Neuron (in vitro differentiated cells): Measurements from ENCODE around the gene USP43.

ENCODE experiments used
- H2AFZ ChIP-seq: one replicate; pipeline ENCODE4 v1.6.1; 2013; ENCODE audit warnings: low read depth, mild to moderate bottlenecking, inconsistent platforms, low read length, moderate library complexity
- H3K27me3 ChIP-seq: one replicate; pipeline ENCODE4 v1.6.1; 2013; ENCODE audit warnings: low read length; ENCODE audit not compliant: insufficient read depth
- H3K36me3 ChIP-seq: one replicate; pipeline ENCODE4 v1.6.1; 2013; ENCODE audit warnings: low read length; ENCODE audit not compliant: insufficient read depth
- H3K4me1 ChIP-seq: one replicate; pipeline ENCODE4 v1.6.1; 2013; ENCODE audit warnings: low read length; ENCODE audit not compliant: insufficient read depth
- H3K4me3 ChIP-seq: 2 replicates; pipeline ENCODE4 v1.5.1; 2013; ENCODE audit warnings: mild to moderate bottlenecking, low read length, moderate library complexity
- H3K9me3 ChIP-seq: one replicate; pipeline ENCODE4 v1.6.1; 2013; ENCODE audit warnings: low read length

Gene USP43

GRCh38 chr17:9671559-9671958 is 26.2 kb downstream of the USP43 start:
- no peaks in the 10 kb centered on the region for H3K4me1 ChIP-seq
- no peaks in the 10 kb centered on the region for H3K36me3 ChIP-seq
- H3K9me3 ChIP-seq = no peaks in the 10 kb centered on the region
- no peak overlapping the region for H3K4me3 ChIP-seq
- no peak overlapping the region for H2AFZ ChIP-seq
- H3K27me3 ChIP-seq = no peaks in the 10 kb centered on the region

GRCh38 chr17:9672266-9672665 is 26.9 kb downstream of the USP43 start:
- no peaks in the 10 kb centered on the region for H3K9me3 ChIP-seq
- H3K27me3 ChIP-seq = no peaks in the 10 kb centered on the region
- H3K4me1 ChIP-seq = no peaks in the 10 kb centered on the region
- no peaks in the 10 kb centered on the region for H3K36me3 ChIP-seq
- no peak overlapping the region for H3K4me3 ChIP-seq
- H2AFZ ChIP-seq = no peak overlapping the region

- H3K4me3 ChIP-seq = no peak overlapping the region
- no peaks in the 10 kb centered on the region for H3K27me3 ChIP-seq
- H3K36me3 ChIP-seq = no peaks in the 10 kb centered on the region
- H3K4me1 ChIP-seq = peaks cover 1% of the 10 kb centered on the region
- H2AFZ ChIP-seq = no peak overlapping the region
- no peaks in the 10 kb centered on the region for H3K9me3 ChIP-seq
Observed at GRCh38 chr17:9672691-9673090, 27.4 kb downstream of the USP43 start.

- H3K4me3 ChIP-seq = no peak overlapping the region
- no peaks in the 10 kb centered on the region for H3K27me3 ChIP-seq
- no peaks in the 10 kb centered on the region for H3K36me3 ChIP-seq
- H2AFZ ChIP-seq = no peak overlapping the region
- peaks cover 5% of the 10 kb centered on the region for H3K4me1 ChIP-seq
- H3K9me3 ChIP-seq = peaks cover 3% of the 10 kb centered on the region
Observed at GRCh38 chr17:9676084-9676483, 30.8 kb downstream of the USP43 start.

GRCh38 chr17:9676820-9677310 is 31.5 kb downstream of the USP43 start:
- peaks cover 5% of the 10 kb centered on the region for H3K4me1 ChIP-seq
- no peaks in the 10 kb centered on the region for H3K27me3 ChIP-seq
- no peaks in the 10 kb centered on the region for H3K36me3 ChIP-seq
- no peak overlapping the region for H3K4me3 ChIP-seq
- no peak overlapping the region for H2AFZ ChIP-seq
- peaks cover 3% of the 10 kb centered on the region for H3K9me3 ChIP-seq

GRCh38 chr17:9677411-9677810 is 32.1 kb downstream of the USP43 start:
- Histone ChIP-seq H2AFZ (no peak overlapping the region), H3K27me3 (no peaks in the 10 kb centered on the region), H3K9me3 (peaks cover 3% of the 10 kb centered on the region), H3K4me3 (no peak overlapping the region), H3K36me3 (no peaks in the 10 kb centered on the region), H3K4me1 (peaks cover 5% of the 10 kb centered on the region)

- no peak overlapping the region for H3K4me3 ChIP-seq
- H3K36me3 ChIP-seq = no peaks in the 10 kb centered on the region
- peaks cover 5% of the 10 kb centered on the region for H3K4me1 ChIP-seq
- no peak overlapping the region for H2AFZ ChIP-seq
- H3K27me3 ChIP-seq = no peaks in the 10 kb centered on the region
- peaks cover 3% of the 10 kb centered on the region for H3K9me3 ChIP-seq
Observed at GRCh38 chr17:9677896-9678295, 32.6 kb downstream of the USP43 start.

GRCh38 chr17:9684955-9685621 is 39.8 kb downstream of the USP43 start:
- Histone ChIP-seq H3K36me3 (no peaks in the 10 kb centered on the region), H2AFZ (no peak overlapping the region), H3K4me1 (no peaks in the 10 kb centered on the region), H3K4me3 (no peak overlapping the region), H3K27me3 (no peaks in the 10 kb centered on the region), H3K9me3 (peaks cover 2% of the 10 kb centered on the region)

- no peaks in the 10 kb centered on the region for H3K4me1 ChIP-seq
- H3K36me3 ChIP-seq = no peaks in the 10 kb centered on the region
- H3K4me3 ChIP-seq = no peak overlapping the region
- no peaks in the 10 kb centered on the region for H3K27me3 ChIP-seq
- H3K9me3 ChIP-seq = no peaks in the 10 kb centered on the region
- H2AFZ ChIP-seq = no peak overlapping the region
Observed at GRCh38 chr17:9693755-9694154, 48.4 kb downstream of the USP43 start.

- Histone ChIP-seq H3K4me1 (no peaks in the 10 kb centered on the region), H3K27me3 (no peaks in the 10 kb centered on the region), H3K9me3 (no peaks in the 10 kb centered on the region), H3K4me3 (no peak overlapping the region), H2AFZ (no peak overlapping the region), H3K36me3 (no peaks in the 10 kb centered on the region)
Observed at GRCh38 chr17:9696279-9697044, 51.1 kb downstream of the USP43 start.

GRCh38 chr17:9700136-9700535 is 54.8 kb downstream of the USP43 start:
- Histone ChIP-seq H3K36me3 (no peaks in the 10 kb centered on the region), H3K9me3 (no peaks in the 10 kb centered on the region), H3K27me3 (no peaks in the 10 kb centered on the region), H3K4me3 (no peak overlapping the region), H2AFZ (no peak overlapping the region), H3K4me1 (no peaks in the 10 kb centered on the region)

- H3K4me3 ChIP-seq = no peak overlapping the region
- no peaks in the 10 kb centered on the region for H3K27me3 ChIP-seq
- no peaks in the 10 kb centered on the region for H3K36me3 ChIP-seq
- no peaks in the 10 kb centered on the region for H3K4me1 ChIP-seq
- no peak overlapping the region for H2AFZ ChIP-seq
- H3K9me3 ChIP-seq = no peaks in the 10 kb centered on the region
Observed at GRCh38 chr17:9700754-9701476, 55.6 kb downstream of the USP43 start.

- Histone ChIP-seq H3K4me1 (no peaks in the 10 kb centered on the region), H3K4me3 (no peak overlapping the region), H3K9me3 (no peaks in the 10 kb centered on the region), H3K36me3 (no peaks in the 10 kb centered on the region), H2AFZ (no peak overlapping the region), H3K27me3 (no peaks in the 10 kb centered on the region)
Observed at GRCh38 chr17:9702482-9702881, 57.2 kb downstream of the USP43 start.
